Vagina (tissue), 2 donors: ENCODE data around the gene CELF1. TPM values are rescaled to one million over a fixed set of nuclear protein-coding genes. Genes with fewer than 3 reads are reported as not detected.

ENCODE experiments used
- DNase-seq, 2 donors: peaks; one replicate each; pipeline ENCODE4 v3.0.0-alpha.2; 2017; ENCODE audit errors: extremely low spot score in 2 of 2
- H3K27ac ChIP-seq: fragments of 200-600 bp; sonication (generic); one replicate; pipeline ENCODE4 v1.5.1; 2019
- H3K27me3 ChIP-seq: fragments of 200-600 bp; sonication (generic); one replicate; pipeline ENCODE4 v1.5.1; 2019
- H3K36me3 ChIP-seq, 2 donors: fragments of 200-600 bp; sonication (generic); one replicate each; pipeline ENCODE4 v1.5.1; 2017 to 2019
- H3K4me1 ChIP-seq: fragments of 200-600 bp; sonication (generic); one replicate; pipeline ENCODE4 v1.5.1; 2019
- H3K4me3 ChIP-seq, 2 donors: fragments of 200-600 bp; sonication (generic); 1 replicate in 1 of 2; 2 replicates in 1 of 2; pipeline ENCODE4 v1.5.1; 2016 to 2019
- H3K9me3 ChIP-seq: fragments of 200-600 bp; sonication (generic); one replicate; pipeline ENCODE4 v1.5.1; 2019
- POLR2A ChIP-seq, 2 donors: fragments of 450-650 bp; IDR thresholded peaks; one replicate each; pipeline ENCODE4 v1.6.1; 2017; ENCODE audit warnings: antibody characterized with exemption in 2 of 2, mild to moderate bottlenecking in 2 of 2, moderate library complexity in 2 of 2
- POLR2AphosphoS5 ChIP-seq, 2 donors: sonication (generic); formaldehyde crosslinking; IDR thresholded peaks; one replicate each; pipeline ENCODE4 v1.9.0; 2017; ENCODE audit warnings: antibody characterized with exemption in 2 of 2, mild to moderate bottlenecking in 2 of 2, low read depth in 1 of 2; ENCODE audit not compliant: insufficient read depth in 1 of 2
- intact Hi-C: fragments of 100-400 bp; cut with DNase I; formaldehyde crosslinking; loops from one replicate; pipeline ENCODE4 v1.15.1; 2023
- total RNA-seq: library from RNA; depleted of rRNA; stranded (reverse); fragments of >200 nt; gene quantifications from one replicate; pipeline ENCODE4 v1.2.3, GENCODE V29; 2016
- TF ChIP-seq, protein P1 (sequence below), 3 experiments: fragments of 450-650 bp in 2 of 3; fragments of 200-600 bp in 1 of 3; sonication (generic) in 1 of 3; IDR thresholded peaks; one replicate each; pipeline ENCODE4 v1.5.1; 2017 to 2019; ENCODE audit warnings: antibody characterized with exemption in 3 of 3, mild to moderate bottlenecking in 2 of 3, moderate library complexity in 2 of 3

CELF1 gene
- total RNA-seq, 1 donor from 2014 or later: 100 TPM

GRCh38 chr11:47523490-47524225, 29.3 kb downstream of the CELF1 start:
- peaks cover 82% of the 10 kb centered on the region for H3K4me1 ChIP-seq
- H3K9me3 ChIP-seq: no peaks in the 10 kb centered on the region
- H3K4me3 ChIP-seq: peak overlapping the region in 1 of 2 donors; percentile 19
- H3K27ac ChIP-seq: peak overlapping the region; percentile 82
- TF ChIP-seq POLR2A (IDR thresholded peaks at IDR 0.05) (no peak), POLR2AphosphoS5 (IDR thresholded peaks at IDR 0.05; ENCODE audit: insufficient read depth in 1 of 2, low read depth in 1 of 2) (peak in 1 of 2 donors; percentile 93)
- TF ChIP-seq, protein P1, sequence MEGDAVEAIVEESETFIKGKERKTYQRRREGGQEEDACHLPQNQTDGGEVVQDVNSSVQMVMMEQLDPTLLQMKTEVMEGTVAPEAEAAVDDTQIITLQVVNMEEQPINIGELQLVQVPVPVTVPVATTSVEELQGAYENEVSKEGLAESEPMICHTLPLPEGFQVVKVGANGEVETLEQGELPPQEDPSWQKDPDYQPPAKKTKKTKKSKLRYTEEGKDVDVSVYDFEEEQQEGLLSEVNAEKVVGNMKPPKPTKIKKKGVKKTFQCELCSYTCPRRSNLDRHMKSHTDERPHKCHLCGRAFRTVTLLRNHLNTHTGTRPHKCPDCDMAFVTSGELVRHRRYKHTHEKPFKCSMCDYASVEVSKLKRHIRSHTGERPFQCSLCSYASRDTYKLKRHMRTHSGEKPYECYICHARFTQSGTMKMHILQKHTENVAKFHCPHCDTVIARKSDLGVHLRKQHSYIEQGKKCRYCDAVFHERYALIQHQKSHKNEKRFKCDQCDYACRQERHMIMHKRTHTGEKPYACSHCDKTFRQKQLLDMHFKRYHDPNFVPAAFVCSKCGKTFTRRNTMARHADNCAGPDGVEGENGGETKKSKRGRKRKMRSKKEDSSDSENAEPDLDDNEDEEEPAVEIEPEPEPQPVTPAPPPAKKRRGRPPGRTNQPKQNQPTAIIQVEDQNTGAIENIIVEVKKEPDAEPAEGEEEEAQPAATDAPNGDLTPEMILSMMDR (IDR thresholded peaks at IDR 0.05): no peak
- no peaks in the 10 kb centered on the region for H3K36me3 ChIP-seq
- intact Hi-C loops: no loop called here
- no peaks in the 10 kb centered on the region for H3K27me3 ChIP-seq
- DNase-seq: no peak

DNA sequence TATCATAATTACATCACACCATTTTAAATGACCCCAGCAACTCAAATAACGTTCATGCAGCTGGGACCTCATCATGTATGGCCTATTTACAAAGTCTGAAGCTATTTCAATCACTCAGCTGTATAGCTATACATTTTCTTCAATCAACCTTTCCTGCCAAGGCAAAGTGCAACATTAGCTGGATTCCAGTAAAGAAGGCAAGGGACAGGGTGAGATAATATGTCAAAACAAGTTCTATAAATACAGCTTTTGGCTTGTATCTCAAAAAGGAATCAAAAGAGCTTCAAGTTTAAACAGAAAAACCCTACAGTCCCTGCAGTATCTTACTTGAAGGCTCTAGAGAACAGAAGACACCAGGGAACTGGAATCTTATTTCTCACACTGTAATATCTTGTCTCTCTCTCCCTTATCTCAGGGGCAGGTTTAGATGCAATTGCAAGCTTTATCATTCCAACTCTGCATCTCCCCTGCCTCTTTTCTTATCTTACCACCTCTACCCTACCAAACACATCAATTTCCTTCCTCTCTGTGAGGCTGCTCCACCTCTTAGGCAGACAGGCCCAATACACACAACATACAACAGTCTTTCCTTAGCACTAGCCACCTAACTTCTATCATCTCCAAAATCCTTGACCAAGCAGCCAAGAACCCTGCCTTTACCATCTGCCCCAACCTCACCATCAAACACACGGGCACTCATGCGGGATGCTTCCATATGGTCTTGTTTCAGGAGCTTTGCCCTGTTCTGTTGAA, 34.5 kb downstream of the CELF1 start:
- Histone ChIP-seq H3K4me3 (no peak overlapping the region), H3K9me3 (no peaks in the 10 kb centered on the region), H3K27ac (no peak overlapping the region), H3K27me3 (no peaks in the 10 kb centered on the region), H3K36me3 (no peaks in the 10 kb centered on the region), H3K4me1 (peaks cover 89% of the 10 kb centered on the region)
- intact Hi-C loops: no loop called here
- TF ChIP-seq POLR2AphosphoS5 (IDR thresholded peaks at IDR 0.05; ENCODE audit: insufficient read depth in 1 of 2, low read depth in 1 of 2) (no peak), POLR2A (IDR thresholded peaks at IDR 0.05) (no peak)
- TF ChIP-seq, protein P1 (IDR thresholded peaks at IDR 0.05): no peak
- no peak for DNase-seq

- H3K27ac ChIP-seq: no peak overlapping the region
- intact Hi-C loops: no loop called here
- no peak overlapping the region for H3K4me3 ChIP-seq
- no peaks in the 10 kb centered on the region for H3K36me3 ChIP-seq
- H3K4me1 ChIP-seq: peaks cover 89% of the 10 kb centered on the region
- no peak for DNase-seq
- H3K9me3 ChIP-seq: no peaks in the 10 kb centered on the region
- TF ChIP-seq POLR2AphosphoS5 (IDR thresholded peaks at IDR 0.05; ENCODE audit: insufficient read depth in 1 of 2, low read depth in 1 of 2) (no peak), POLR2A (IDR thresholded peaks at IDR 0.05) (no peak)
- TF ChIP-seq, protein P1 (IDR thresholded peaks at IDR 0.05): no peak
- no peaks in the 10 kb centered on the region for H3K27me3 ChIP-seq
These were observed 35.7 kb downstream of the CELF1 start for GRCh38 chr11:47516984-47517853.

GRCh38 chr11:47516155-47516554, 36.8 kb downstream of the CELF1 start:
- intact Hi-C loops: no loop called here
- DNase-seq: no peak
- H3K27ac ChIP-seq: no peak overlapping the region
- no peak overlapping the region for H3K4me3 ChIP-seq
- peaks cover 90% of the 10 kb centered on the region for H3K4me1 ChIP-seq
- no peaks in the 10 kb centered on the region for H3K36me3 ChIP-seq
- TF ChIP-seq, protein P1 (IDR thresholded peaks at IDR 0.05): no peak
- no peak for TF ChIP-seq POLR2A (IDR thresholded peaks at IDR 0.05)
- no peak for TF ChIP-seq POLR2AphosphoS5 (IDR thresholded peaks at IDR 0.05; ENCODE audit: insufficient read depth in 1 of 2, low read depth in 1 of 2)
- no peaks in the 10 kb centered on the region for H3K9me3 ChIP-seq
- no peaks in the 10 kb centered on the region for H3K27me3 ChIP-seq
